ENCODE results near the gene CCDC141. TPM values are rescaled to one million over a fixed set of nuclear protein-coding genes. Genes with fewer than 3 reads are reported as not detected.
A peak's percentile ranks its signal among the peaks of the same experiment; 100 is the strongest.
"Not testable (repeated sequence)": the region's sequence is repeated elsewhere in the genome, so short reads cannot be mapped to it uniquely, and the experiment has no call there.

CCDC141 gene, protein sequence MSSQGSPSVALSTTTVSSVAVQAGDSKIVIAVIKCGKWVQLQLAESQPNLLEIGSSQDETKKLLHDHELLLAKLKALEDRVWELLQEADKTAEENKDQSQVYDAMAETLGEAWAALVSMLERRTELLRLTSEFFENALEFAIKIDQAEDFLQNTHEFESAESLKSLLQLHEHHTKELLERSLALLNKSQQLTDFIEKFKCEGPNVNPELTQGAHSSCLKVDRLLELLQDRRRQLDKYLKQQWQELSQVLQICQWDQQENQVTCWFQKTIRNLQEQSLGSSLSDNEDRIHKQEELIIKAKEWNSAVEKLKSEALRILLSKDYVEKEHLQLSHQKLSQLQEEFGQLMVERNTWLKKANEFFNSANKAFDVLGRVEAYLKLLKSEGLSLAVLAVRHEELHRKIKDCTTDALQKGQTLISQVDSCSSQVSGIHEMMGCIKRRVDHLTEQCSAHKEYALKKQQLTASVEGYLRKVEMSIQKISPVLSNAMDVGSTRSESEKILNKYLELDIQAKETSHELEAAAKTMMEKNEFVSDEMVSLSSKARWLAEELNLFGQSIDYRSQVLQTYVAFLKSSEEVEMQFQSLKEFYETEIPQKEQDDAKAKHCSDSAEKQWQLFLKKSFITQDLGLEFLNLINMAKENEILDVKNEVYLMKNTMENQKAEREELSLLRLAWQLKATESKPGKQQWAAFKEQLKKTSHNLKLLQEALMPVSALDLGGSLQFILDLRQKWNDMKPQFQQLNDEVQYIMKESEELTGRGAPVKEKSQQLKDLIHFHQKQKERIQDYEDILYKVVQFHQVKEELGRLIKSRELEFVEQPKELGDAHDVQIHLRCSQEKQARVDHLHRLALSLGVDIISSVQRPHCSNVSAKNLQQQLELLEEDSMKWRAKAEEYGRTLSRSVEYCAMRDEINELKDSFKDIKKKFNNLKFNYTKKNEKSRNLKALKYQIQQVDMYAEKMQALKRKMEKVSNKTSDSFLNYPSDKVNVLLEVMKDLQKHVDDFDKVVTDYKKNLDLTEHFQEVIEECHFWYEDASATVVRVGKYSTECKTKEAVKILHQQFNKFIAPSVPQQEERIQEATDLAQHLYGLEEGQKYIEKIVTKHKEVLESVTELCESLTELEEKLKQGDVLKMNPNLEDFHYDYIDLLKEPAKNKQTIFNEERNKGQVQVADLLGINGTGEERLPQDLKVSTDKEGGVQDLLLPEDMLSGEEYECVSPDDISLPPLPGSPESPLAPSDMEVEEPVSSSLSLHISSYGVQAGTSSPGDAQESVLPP (N-terminal part only)
- 0.78 and 1.2 TPM in 2 replicates for total RNA-seq

DNA sequence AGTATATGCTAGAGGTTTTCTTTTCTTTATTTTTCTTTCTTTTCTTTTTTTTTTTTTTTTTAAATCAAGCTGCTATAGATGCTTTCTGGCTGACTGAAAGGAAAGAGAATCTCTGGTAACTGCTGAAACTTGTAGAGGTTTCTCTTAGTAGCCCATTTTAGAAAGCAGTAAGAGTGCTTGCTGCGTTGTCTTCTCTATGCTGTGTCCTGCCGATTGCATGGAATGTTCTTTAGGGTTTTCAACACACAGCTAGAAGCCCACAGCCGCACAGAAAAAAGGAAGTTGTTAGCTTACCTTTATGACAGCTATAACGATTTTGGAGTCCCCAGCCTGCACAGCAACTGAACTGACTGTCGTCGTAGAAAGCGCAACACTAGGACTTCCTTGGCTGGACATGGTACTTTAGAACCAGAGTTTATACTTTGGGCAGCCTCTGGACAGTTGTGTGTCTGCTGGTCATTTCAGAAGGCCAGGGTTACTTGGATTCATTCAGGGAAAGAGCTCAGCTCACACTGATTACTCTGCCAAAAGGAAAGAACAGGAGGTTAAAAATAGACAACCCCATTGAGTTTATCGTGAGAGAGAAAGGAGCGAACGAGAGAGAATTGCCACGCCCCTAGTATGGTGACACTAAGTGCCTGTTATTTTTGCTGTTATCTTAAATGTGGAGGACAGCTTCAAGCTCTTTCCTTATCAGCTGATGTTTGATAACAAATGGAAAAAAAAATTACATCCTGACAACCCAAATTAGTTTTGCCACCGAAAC lies at the start of gene CCDC141:
Gene CCDC141, minus strand, starts transcription at position 592 of the 766 bp plus-strand sequence. Its CDS starts 196 bp downstream, at position 396.
- Mint-ChIP-seq H3K4me3 (peak within 1 kb of the TSS; percentile 83), H3K4me1 (ENCODE audit: low read depth) (peaks cover 41% of the 10 kb centered on the region), H3K27ac (peak within 1 kb of the TSS; percentile 44), H3K27me3 (ENCODE audit: insufficient read depth) (no peaks in the 10 kb centered on the region), H3K9me3 (peaks cover under 1% of the 10 kb centered on the region), H3K36me3 (ENCODE audit: low read depth) (no peaks in the 10 kb centered on the region)
- DNase-seq (ENCODE audit: low spot score) = peak; percentile 8
- intact Hi-C loops (cut with micrococcal nuclease) = loop anchor here (2.0 to 5.0 kb wide), 2 partner anchors 17 to 58 kb away; no protein-coding TSS in a partner anchor

DNA sequence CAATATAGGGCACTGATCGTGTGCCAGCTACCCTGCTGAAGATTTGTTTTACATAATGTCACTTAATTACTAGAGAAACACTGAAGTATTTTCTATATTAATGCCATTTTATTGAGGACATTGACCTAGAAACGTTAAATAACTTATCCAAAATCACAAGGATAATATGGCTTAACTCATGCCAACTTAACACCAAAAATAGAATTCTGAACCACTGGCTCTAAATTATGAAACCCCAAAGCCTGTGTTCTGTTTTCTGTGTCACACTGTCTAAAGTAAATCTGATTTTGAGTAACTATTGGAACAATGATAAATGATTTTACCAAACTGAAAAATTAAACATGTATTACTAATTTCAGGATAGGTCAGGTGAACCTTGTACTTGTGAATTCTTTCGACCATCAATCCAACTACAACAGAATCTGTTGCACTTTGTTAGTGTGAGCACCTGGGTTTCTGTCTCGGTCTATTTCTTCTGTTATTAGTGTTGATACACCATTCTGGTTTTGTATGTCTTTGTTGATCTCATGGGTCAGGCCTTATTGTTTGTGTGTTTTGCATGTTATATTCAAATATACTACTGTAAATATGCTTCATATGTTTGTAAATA lies 48.2 kb upstream of the CCDC141 start:
- Mint-ChIP-seq H3K4me3 (no peak overlapping the region), H3K27ac (no peak overlapping the region), H3K36me3 (ENCODE audit: low read depth) (peaks cover 3% of the 10 kb centered on the region), H3K27me3 (ENCODE audit: insufficient read depth) (no peaks in the 10 kb centered on the region), H3K9me3 (peaks cover 9% of the 10 kb centered on the region), H3K4me1 (ENCODE audit: low read depth) (peaks cover 39% of the 10 kb centered on the region)
- intact Hi-C loops (cut with micrococcal nuclease) = no loop called here
- no peak for DNase-seq (ENCODE audit: low spot score)

DNA sequence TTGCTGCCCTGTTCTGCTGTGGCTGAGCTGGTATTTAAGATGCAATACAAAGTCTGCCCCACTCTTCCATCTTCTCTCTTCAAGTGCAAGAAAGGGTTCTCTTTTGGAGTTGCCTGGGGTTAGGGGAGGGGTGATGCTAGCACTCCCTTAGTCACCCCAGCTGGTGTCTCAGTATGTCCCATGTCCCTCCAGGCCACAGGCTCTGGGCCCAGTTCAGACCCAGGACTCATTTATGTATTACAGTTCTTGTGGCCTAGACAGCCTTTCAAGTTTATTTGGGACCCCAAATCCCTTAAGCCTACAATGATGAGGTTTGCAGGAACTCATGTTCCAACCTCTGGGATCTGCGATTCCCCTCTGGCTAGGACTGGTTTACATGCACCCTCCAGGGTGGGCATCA lies 47.2 kb upstream of the CCDC141 start:
- peaks cover 3% of the 10 kb centered on the region for H3K36me3 Mint-ChIP-seq (ENCODE audit: low read depth)
- H3K9me3 Mint-ChIP-seq = peaks cover 10% of the 10 kb centered on the region
- H3K27me3 Mint-ChIP-seq (ENCODE audit: insufficient read depth) = no peaks in the 10 kb centered on the region
- intact Hi-C loops (cut with micrococcal nuclease) = no loop called here
- H3K27ac Mint-ChIP-seq = no peak overlapping the region
- no peak for DNase-seq (ENCODE audit: low spot score)
- no peak overlapping the region for H3K4me3 Mint-ChIP-seq
- peaks cover 39% of the 10 kb centered on the region for H3K4me1 Mint-ChIP-seq (ENCODE audit: low read depth)

DNA sequence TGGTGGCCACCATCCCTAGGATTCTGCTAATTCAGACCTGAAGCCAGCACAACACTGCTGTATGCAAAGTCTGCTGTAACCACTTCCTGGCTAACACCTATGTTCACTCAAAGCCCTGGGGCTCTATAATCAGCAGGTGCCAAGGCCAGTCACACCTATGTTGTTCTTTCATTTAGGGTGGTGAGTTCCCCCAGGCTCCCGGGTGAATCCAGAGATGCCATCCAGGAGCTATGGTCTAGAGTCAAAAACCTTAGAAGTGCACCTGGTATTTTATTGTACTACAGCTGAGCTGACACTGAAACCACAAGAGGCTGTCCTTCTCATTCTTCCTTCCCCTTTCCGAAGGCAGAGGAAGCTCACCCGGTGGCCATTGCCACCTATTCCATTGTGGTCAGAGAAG lies 46.2 kb upstream of the CCDC141 start:
- DNase-seq (ENCODE audit: low spot score) = peak; percentile 8
- intact Hi-C loops (cut with micrococcal nuclease) = no loop called here
- Mint-ChIP-seq H3K4me1 (ENCODE audit: low read depth) (peaks cover 39% of the 10 kb centered on the region), H3K27ac (no peak overlapping the region), H3K9me3 (peaks cover 16% of the 10 kb centered on the region), H3K36me3 (ENCODE audit: low read depth) (peaks cover 2% of the 10 kb centered on the region), H3K4me3 (no peak overlapping the region), H3K27me3 (ENCODE audit: insufficient read depth) (no peaks in the 10 kb centered on the region)

DNA sequence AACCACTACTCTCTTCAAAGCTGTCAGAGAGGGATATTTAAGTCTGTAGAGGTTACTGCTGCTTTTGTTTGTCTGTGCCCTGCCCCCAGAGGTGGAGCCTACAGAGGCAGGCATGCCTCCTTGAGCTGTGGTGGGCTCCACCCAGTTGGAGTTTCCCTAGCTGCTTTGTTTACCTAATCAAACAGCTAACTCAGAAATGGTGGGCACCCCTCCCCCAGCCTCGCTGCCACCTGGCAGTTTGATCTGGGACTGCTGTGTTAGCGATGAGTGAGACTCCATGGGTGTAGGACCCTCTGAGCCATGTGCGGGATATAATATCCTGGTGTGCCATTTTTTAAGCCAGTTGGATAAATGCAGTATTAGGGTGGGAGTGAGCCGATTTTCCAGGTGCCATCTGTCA lies 43.0 kb upstream of the CCDC141 start:
- H3K9me3 Mint-ChIP-seq = peaks cover 23% of the 10 kb centered on the region
- H3K27ac Mint-ChIP-seq; H3K4me3 Mint-ChIP-seq; DNase-seq (ENCODE audit: low spot score); intact Hi-C loops (cut with micrococcal nuclease); H3K27me3 Mint-ChIP-seq (ENCODE audit: insufficient read depth); H3K36me3 Mint-ChIP-seq (ENCODE audit: low read depth): not testable (repeated sequence)
- peaks cover 39% of the 10 kb centered on the region for H3K4me1 Mint-ChIP-seq (ENCODE audit: low read depth)

DNA sequence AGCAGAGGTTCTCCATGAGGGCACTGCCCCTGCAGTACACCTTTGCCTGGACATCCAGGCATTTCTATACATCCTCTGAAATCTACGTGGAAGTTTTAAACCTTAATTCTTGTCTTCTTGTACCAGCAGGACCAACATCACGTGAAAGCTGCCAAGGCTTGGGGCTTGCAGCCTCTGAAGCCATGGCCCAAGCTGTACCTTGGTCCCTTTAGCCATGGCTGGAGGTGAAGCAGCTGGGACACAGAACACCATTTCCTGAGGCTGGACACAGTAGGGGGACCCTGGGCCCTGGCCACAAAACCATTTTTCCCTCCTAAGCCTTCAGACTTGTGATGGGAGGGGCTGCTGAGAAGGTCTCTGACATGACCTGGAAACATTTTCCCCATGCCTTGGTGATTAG lies 32.8 kb upstream of the CCDC141 start:
- intact Hi-C loops (cut with micrococcal nuclease) = no loop called here
- DNase-seq (ENCODE audit: low spot score) = no peak
- H3K9me3 Mint-ChIP-seq = peaks cover 27% of the 10 kb centered on the region
- no peaks in the 10 kb centered on the region for H3K27me3 Mint-ChIP-seq (ENCODE audit: insufficient read depth)
- no peak overlapping the region for H3K4me3 Mint-ChIP-seq
- no peak overlapping the region for H3K27ac Mint-ChIP-seq
- H3K36me3 Mint-ChIP-seq (ENCODE audit: low read depth) = peaks cover 3% of the 10 kb centered on the region
- H3K4me1 Mint-ChIP-seq (ENCODE audit: low read depth) = no peaks in the 10 kb centered on the region

DNA sequence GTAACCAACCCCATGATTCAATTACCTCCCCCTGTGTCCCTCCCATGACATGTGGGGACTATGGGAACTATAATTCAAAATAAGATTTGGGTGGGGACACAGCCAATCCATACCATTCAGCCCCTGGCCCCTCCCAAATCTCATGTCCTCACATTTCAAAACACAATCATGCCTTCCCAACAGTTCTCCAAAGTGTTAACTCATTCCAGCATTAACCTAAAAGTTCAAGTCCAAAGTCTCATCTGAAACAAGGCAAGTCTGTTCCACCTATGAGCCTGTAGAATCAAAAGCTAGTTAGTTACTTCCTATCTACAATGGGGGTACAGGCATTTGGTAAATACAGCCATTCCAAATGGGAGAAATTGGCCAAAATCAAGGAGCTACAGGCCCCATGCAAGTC lies 32.0 kb upstream of the CCDC141 start:
- Mint-ChIP-seq H3K4me3 (no peak overlapping the region), H3K36me3 (ENCODE audit: low read depth) (peaks cover 3% of the 10 kb centered on the region), H3K9me3 (peaks cover 32% of the 10 kb centered on the region), H3K4me1 (ENCODE audit: low read depth) (no peaks in the 10 kb centered on the region), H3K27ac (no peak overlapping the region), H3K27me3 (ENCODE audit: insufficient read depth) (no peaks in the 10 kb centered on the region)
- intact Hi-C loops (cut with micrococcal nuclease) = no loop called here
- no peak for DNase-seq (ENCODE audit: low spot score)

DNA sequence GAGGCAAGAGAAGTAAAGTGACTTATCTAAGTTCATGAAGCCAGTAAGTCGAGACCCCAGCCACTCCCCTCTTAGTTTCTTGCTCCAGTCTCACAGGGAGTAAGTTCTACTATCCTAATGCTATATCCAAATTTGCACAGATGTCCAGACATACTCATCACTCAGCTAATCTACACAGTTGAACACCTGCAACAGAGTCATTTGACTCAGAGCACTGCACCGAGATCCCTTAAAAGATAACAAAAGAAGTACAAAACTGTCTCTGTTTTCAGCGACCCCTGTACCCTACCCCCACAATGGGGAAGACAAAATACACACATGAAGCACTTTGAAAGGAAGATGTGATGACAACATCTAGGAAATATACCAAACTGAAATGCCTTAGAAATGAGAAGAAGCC lies 22.6 kb upstream of the CCDC141 start:
- intact Hi-C loops (cut with micrococcal nuclease) = no loop called here
- H3K36me3 Mint-ChIP-seq (ENCODE audit: low read depth) = peaks cover 3% of the 10 kb centered on the region
- H3K9me3 Mint-ChIP-seq = peaks cover 24% of the 10 kb centered on the region
- no peaks in the 10 kb centered on the region for H3K27me3 Mint-ChIP-seq (ENCODE audit: insufficient read depth)
- H3K4me3 Mint-ChIP-seq = no peak overlapping the region
- H3K4me1 Mint-ChIP-seq (ENCODE audit: low read depth) = no peaks in the 10 kb centered on the region
- no peak overlapping the region for H3K27ac Mint-ChIP-seq
- DNase-seq (ENCODE audit: low spot score) = no peak

DNA sequence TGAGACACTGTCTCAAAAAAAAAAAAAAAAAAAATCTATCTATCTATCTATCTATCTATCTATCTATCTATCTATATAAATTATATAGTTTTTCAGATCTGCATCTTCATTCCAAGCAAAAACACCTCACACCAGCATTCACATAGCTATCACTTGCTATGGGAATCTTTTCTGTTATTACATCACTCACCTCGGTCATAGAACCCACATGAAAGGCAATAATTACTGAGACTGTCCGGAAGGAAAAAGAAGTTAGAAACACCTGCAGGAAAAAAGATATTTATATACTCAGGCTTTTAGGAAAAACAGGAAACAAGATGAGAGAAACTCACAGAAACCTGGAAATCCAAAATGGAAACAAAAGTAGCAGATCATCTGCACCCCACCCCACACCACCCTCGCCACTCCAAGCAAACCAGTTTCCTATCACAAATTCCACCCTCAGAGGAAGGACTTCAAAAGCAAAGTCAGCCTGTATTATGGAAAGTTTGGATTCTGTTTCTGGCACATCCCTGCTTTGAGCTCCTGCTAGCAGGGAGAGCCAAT lies 21.9 kb upstream of the CCDC141 start:
- intact Hi-C loops (cut with micrococcal nuclease) = no loop called here
- peaks cover 3% of the 10 kb centered on the region for H3K36me3 Mint-ChIP-seq (ENCODE audit: low read depth)
- no peak overlapping the region for H3K4me3 Mint-ChIP-seq
- DNase-seq (ENCODE audit: low spot score) = no peak
- no peak overlapping the region for H3K27ac Mint-ChIP-seq
- peaks cover 18% of the 10 kb centered on the region for H3K9me3 Mint-ChIP-seq
- no peaks in the 10 kb centered on the region for H3K4me1 Mint-ChIP-seq (ENCODE audit: low read depth)
- H3K27me3 Mint-ChIP-seq (ENCODE audit: insufficient read depth) = no peaks in the 10 kb centered on the region

DNA sequence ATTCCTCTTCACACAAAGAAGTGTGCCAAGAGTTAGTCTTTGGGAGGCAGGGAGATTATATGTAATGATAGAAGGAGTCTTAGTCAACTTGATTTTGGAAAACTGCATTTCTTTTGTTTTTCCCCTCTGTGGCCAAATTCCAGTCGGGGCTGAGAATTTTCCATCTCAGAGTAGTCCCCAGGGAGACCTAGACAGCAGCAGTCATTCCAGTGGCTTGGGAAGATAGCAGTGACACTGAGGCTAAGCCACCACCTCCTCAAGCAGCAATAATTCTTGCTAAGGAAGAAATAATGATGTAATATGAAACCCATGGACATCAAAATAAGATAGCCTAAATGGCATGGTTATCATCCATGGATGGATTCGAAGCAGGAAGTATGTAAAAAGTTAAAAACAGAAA lies 21.0 kb upstream of the CCDC141 start:
- H3K9me3 Mint-ChIP-seq = peaks cover 14% of the 10 kb centered on the region
- intact Hi-C loops (cut with micrococcal nuclease) = no loop called here
- no peak for DNase-seq (ENCODE audit: low spot score)
- H3K36me3 Mint-ChIP-seq (ENCODE audit: low read depth) = peaks cover 2% of the 10 kb centered on the region
- H3K4me3 Mint-ChIP-seq = no peak overlapping the region
- H3K27ac Mint-ChIP-seq = no peak overlapping the region
- no peaks in the 10 kb centered on the region for H3K27me3 Mint-ChIP-seq (ENCODE audit: insufficient read depth)
- no peaks in the 10 kb centered on the region for H3K4me1 Mint-ChIP-seq (ENCODE audit: low read depth)

DNA sequence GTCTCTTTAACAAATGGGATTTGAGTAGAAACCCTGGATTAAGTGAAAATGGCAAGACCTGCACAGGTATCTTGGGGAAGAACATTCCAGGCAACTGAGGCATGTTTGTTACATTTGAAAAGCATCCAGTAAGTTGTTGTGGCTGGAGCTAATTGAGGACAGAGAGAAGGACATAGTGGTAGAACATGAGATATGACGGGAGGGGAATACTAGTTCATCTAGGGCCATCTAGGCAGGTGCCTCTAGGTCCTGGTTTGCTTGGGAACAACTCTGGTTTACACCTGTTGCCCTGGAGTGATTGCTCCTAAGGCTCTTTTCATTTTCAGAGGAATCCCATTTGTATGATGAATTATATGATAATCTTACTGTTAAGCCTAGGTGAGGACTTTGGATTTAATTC lies 19.7 kb upstream of the CCDC141 start:
- no peaks in the 10 kb centered on the region for H3K27me3 Mint-ChIP-seq (ENCODE audit: insufficient read depth)
- H3K9me3 Mint-ChIP-seq = peaks cover 14% of the 10 kb centered on the region
- H3K4me3 Mint-ChIP-seq = no peak overlapping the region
- no peak for DNase-seq (ENCODE audit: low spot score)
- no peak overlapping the region for H3K27ac Mint-ChIP-seq
- H3K36me3 Mint-ChIP-seq (ENCODE audit: low read depth) = peaks cover 2% of the 10 kb centered on the region
- H3K4me1 Mint-ChIP-seq (ENCODE audit: low read depth) = no peaks in the 10 kb centered on the region
- intact Hi-C loops (cut with micrococcal nuclease) = no loop called here

Data from activated T-helper 1 cell treated with anti-CD3 and anti-CD28 coated beads, Interleukin-12 subunit alpha, Interleukin-12 subunit beta, Interleukin-2, Interleukin-4 antibody, amounts not matched to agents 30 ng/mL and 10 ng/mL and 1 ng/mL, durations not matched to agents 14 hours and 24 hours and 36 hours (primary cell).